H9 (cell line): Measurements from ENCODE around the gene NKX2-2. TPM values are rescaled to one million over a fixed set of nuclear protein-coding genes. Genes with fewer than 3 reads are reported as not detected.

Source experiments
- DNase-seq: peaks from one replicate; pipeline ENCODE4 v3.0.0-alpha.2; 2017
- H2AFZ ChIP-seq: one replicate; pipeline ENCODE4 v1.6.1; 2013; ENCODE audit warnings: mild to moderate bottlenecking, low read length, control low read depth, moderate library complexity
- H2AK5ac ChIP-seq: 2 replicates; pipeline ENCODE4 v1.6.1; 2013; ENCODE audit warnings: low read length, control low read depth, mixed read lengths; ENCODE audit not compliant: insufficient read length
- H2BK120ac ChIP-seq: one replicate; pipeline ENCODE4 v1.6.1; 2013; ENCODE audit warnings: low read depth, mild to moderate bottlenecking, low read length, control low read depth, inconsistent platforms; ENCODE audit not compliant: poor library complexity, severe bottlenecking
- H2BK12ac ChIP-seq: 2 replicates; pipeline ENCODE4 v1.6.1; 2013; ENCODE audit warnings: low read length, control low read depth, mixed read lengths, low read depth; ENCODE audit not compliant: insufficient read length
- H2BK15ac ChIP-seq: 2 replicates; pipeline ENCODE4 v1.6.1; 2013; ENCODE audit warnings: low read depth, low read length, control low read depth
- H2BK20ac ChIP-seq: one replicate; pipeline ENCODE4 v1.6.1; 2013; ENCODE audit warnings: low read depth, mild to moderate bottlenecking, low read length, control low read depth, inconsistent platforms; ENCODE audit not compliant: poor library complexity, severe bottlenecking
- H2BK5ac ChIP-seq: 2 replicates; pipeline ENCODE4 v1.6.1; 2013; ENCODE audit warnings: low read length, control low read depth, mixed read lengths; ENCODE audit not compliant: insufficient read length
- H3K14ac ChIP-seq: 2 replicates; pipeline ENCODE4 v1.6.1; 2013; ENCODE audit warnings: low read length, control low read depth; ENCODE audit not compliant: insufficient read depth
- H3K18ac ChIP-seq: 2 replicates; pipeline ENCODE4 v1.6.1; 2013; ENCODE audit warnings: low read depth, mild to moderate bottlenecking, mixed read lengths, low read length, control low read depth; ENCODE audit not compliant: insufficient read length
- H3K23ac ChIP-seq: 2 replicates; pipeline ENCODE4 v1.6.1; 2013; ENCODE audit warnings: low read length, control low read depth, mixed read lengths, low read depth; ENCODE audit not compliant: insufficient read length
- H3K23me2 ChIP-seq: 2 replicates; pipeline ENCODE4 v1.6.1; 2013; ENCODE audit warnings: low read depth, mild to moderate bottlenecking, mixed read lengths, low read length, control low read depth; ENCODE audit not compliant: insufficient read length, poor library complexity, severe bottlenecking
- H3K27ac ChIP-seq: 2 replicates; pipeline ENCODE4 v1.5.1; 2013; ENCODE audit warnings: low read length, control low read depth, mixed read lengths, low read depth; ENCODE audit not compliant: insufficient read length
- H3K27me3 ChIP-seq: 2 replicates; pipeline ENCODE4 v1.6.1; 2013; ENCODE audit warnings: low read length, control low read depth, inconsistent platforms; ENCODE audit not compliant: insufficient read depth
- H3K4ac ChIP-seq: 2 replicates; pipeline ENCODE4 v1.6.1; 2013; ENCODE audit warnings: low read depth, mild to moderate bottlenecking, control low read depth, inconsistent platforms, low read length, moderate library complexity
- H3K4me1 ChIP-seq: 2 replicates; pipeline ENCODE4 v1.6.1; 2013; ENCODE audit warnings: low read length, control low read depth, inconsistent platforms; ENCODE audit not compliant: insufficient read depth
- H3K4me2 ChIP-seq: 2 replicates; pipeline ENCODE4 v1.6.1; 2013; ENCODE audit warnings: low read length, control low read depth, mixed read lengths; ENCODE audit not compliant: insufficient read length, insufficient read depth
- H3K56ac ChIP-seq: 2 replicates; pipeline ENCODE4 v1.6.1; 2013; ENCODE audit warnings: low read depth, mild to moderate bottlenecking, mixed read lengths, low read length, control low read depth; ENCODE audit not compliant: insufficient read length
- H3K79me1 ChIP-seq: 2 replicates; pipeline ENCODE4 v1.6.1; 2013; ENCODE audit warnings: low read depth, mild to moderate bottlenecking, moderate library complexity, low read length, control low read depth, inconsistent platforms; ENCODE audit not compliant: insufficient read depth, poor library complexity, severe bottlenecking
- H3K79me2 ChIP-seq: 2 replicates; pipeline ENCODE4 v1.6.1; 2013; ENCODE audit warnings: low read length, control low read depth, inconsistent platforms; ENCODE audit not compliant: insufficient read depth
- H3K9ac ChIP-seq: 2 replicates; pipeline ENCODE4 v1.6.1; 2013; ENCODE audit warnings: low read length, control low read depth, mixed read lengths; ENCODE audit not compliant: insufficient read length; ENCODE audit errors: extremely low read depth
- H3K9me3 ChIP-seq: one replicate; pipeline ENCODE4 v1.6.1; 2013; ENCODE audit warnings: low read depth, low read length, inconsistent platforms; ENCODE audit not compliant: control insufficient read depth
- H3T11ph ChIP-seq: one replicate; pipeline ENCODE4 v1.6.1; 2013; ENCODE audit warnings: mild to moderate bottlenecking, low read length, control low read depth, inconsistent platforms
- H4K20me1 ChIP-seq: one replicate; pipeline ENCODE4 v1.6.1; 2013; ENCODE audit not compliant: control insufficient read depth, insufficient read length, insufficient read depth
- H4K5ac ChIP-seq: 2 replicates; pipeline ENCODE4 v1.6.1; 2013; ENCODE audit warnings: low read depth, mild to moderate bottlenecking, mixed read lengths, low read length, control low read depth; ENCODE audit not compliant: insufficient read length
- H4K8ac ChIP-seq: replicated peaks from 2 replicates; pipeline ENCODE4 v1.6.1; 2013; ENCODE audit warnings: low read length, control low read depth, mixed read lengths, low read depth; ENCODE audit not compliant: insufficient read length
- H4K91ac ChIP-seq: 2 replicates; pipeline ENCODE4 v1.6.1; 2013; ENCODE audit warnings: low read depth, mild to moderate bottlenecking, moderate library complexity, mixed read lengths, low read length, control low read depth; ENCODE audit not compliant: insufficient read length
- H3K27ac Mint-ChIP-seq, 3 experiments: 2 replicates in 2 of 3; 3 replicates in 1 of 3; pipeline ENCODE4 v1.8.0; 2020 to 2021; ENCODE audit warnings: mixed read lengths in 3 of 3, mild to moderate bottlenecking in 1 of 3, moderate library complexity in 1 of 3
- H3K27me3 Mint-ChIP-seq: 2 replicates; pipeline ENCODE4 v1.8.0; 2021; ENCODE audit warnings: low read depth, mild to moderate bottlenecking, moderate library complexity, mixed read lengths
- H3K36me3 Mint-ChIP-seq, 3 experiments: 2 replicates in 2 of 3; 3 replicates in 1 of 3; pipeline ENCODE4 v1.8.0; 2020 to 2021; ENCODE audit warnings: low read depth in 3 of 3, mixed read lengths in 3 of 3; ENCODE audit not compliant: insufficient read depth in 1 of 3
- H3K4me1 Mint-ChIP-seq, 2 experiments: 2 replicates each; pipeline ENCODE4 v1.8.0; 2020; ENCODE audit warnings: mixed read lengths in 2 of 2
- H3K4me3 Mint-ChIP-seq, 2 experiments: 2 replicates in 1 of 2; 3 replicates in 1 of 2; pipeline ENCODE4 v1.8.0; 2020 to 2021; ENCODE audit warnings: mild to moderate bottlenecking in 2 of 2, mixed read lengths in 2 of 2, moderate library complexity in 1 of 2
- H3K9me3 Mint-ChIP-seq, 2 experiments: 2 replicates in 1 of 2; 3 replicates in 1 of 2; pipeline ENCODE4 v1.8.0; 2020; ENCODE audit warnings: mild to moderate bottlenecking in 2 of 2, mixed read lengths in 2 of 2, moderate library complexity in 1 of 2
- CTCF ChIP-seq: fragments of 200-600 bp; sonication (generic); conservative IDR thresholded peaks from 3 replicates; pipeline ENCODE4 v1.8.0; 2021; ENCODE audit warnings: antibody characterized with exemption, mild to moderate bottlenecking
- WGBS: extraction: QIAGEN DNeasy Blood & Tissue Kit; methylation state at CpG from one replicate; pipeline ENCODE4 v1.1.7; 2013; ENCODE audit warnings: missing lambda C conversion rate, low lambda C conversion rate, mixed read lengths; ENCODE audit not compliant: insufficient read length; ENCODE audit errors: extremely low coverage; 5-methylcytosine and 5-hydroxymethylcytosine counted together
- total RNA-seq: library from RNA; stranded (reverse); gene quantifications from 2 replicates; pipeline ENCODE4 v1.2.1, GENCODE V29; 2021

Gene NKX2-2
- total RNA-seq, 1 experiment from 2014 or later = not detected

GRCh38 chr20:21514553-21515251 is 838 bp upstream of the NKX2-2 start:
- no peak overlapping the region for H2AK5ac ChIP-seq
- no peak overlapping the region for H4K8ac ChIP-seq
- Mint-ChIP-seq H3K27ac (no peak overlapping the region), H3K4me1 (peaks cover 48 to 59% of the 10 kb centered on the region in 2 experiments), H3K27me3 (peaks cover 98% of the 10 kb centered on the region), H3K36me3 (no peaks in the 10 kb centered on the region), H3K9me3 (peaks cover 0 to 2% of the 10 kb centered on the region in 2 experiments; a peak in 2 of 5 replicates), H3K4me3 (peak overlapping the region; percentile 47 to 82)
- H3K4me2 ChIP-seq = peak overlapping the region; percentile 41
- H3K4ac ChIP-seq = no peak overlapping the region
- peak; percentile 93 for DNase-seq
- no peak overlapping the region for H3K14ac ChIP-seq
- peaks cover 80% of the 10 kb centered on the region for H3K27me3 ChIP-seq
- no peak overlapping the region for H3K56ac ChIP-seq
- H3K18ac ChIP-seq = no peak overlapping the region
- H3K9me3 ChIP-seq = no peaks in the 10 kb centered on the region
- H2BK120ac ChIP-seq = no peak overlapping the region
- H3K27ac ChIP-seq = no peak overlapping the region
- no CpG with 5 or more reads among the region's 39 CpGs for WGBS
- H3K4me1 ChIP-seq = peaks cover 3% of the 10 kb centered on the region; the same call in 1 of the 2 replicates
- no peaks in the 10 kb centered on the region for H3K79me2 ChIP-seq
- H3K23me2 ChIP-seq = peaks cover 29% of the 10 kb centered on the region
- no peak overlapping the region for H2BK5ac ChIP-seq
- H2BK12ac ChIP-seq = no peak overlapping the region
- no peak overlapping the region for H4K5ac ChIP-seq
- no peak overlapping the region for H3T11ph ChIP-seq
- H4K91ac ChIP-seq = no peak overlapping the region
- no peaks in the 10 kb centered on the region for H4K20me1 ChIP-seq
- no peaks in the 10 kb centered on the region for H3K79me1 ChIP-seq
- no peak overlapping the region for H2AFZ ChIP-seq
- no peak overlapping the region for H3K9ac ChIP-seq
- no peak overlapping the region for H3K23ac ChIP-seq
- no peak overlapping the region for H2BK15ac ChIP-seq
- H2BK20ac ChIP-seq = no peak overlapping the region
- TF ChIP-seq CTCF = no peak
